Common myeloid progenitor, CD34-positive (primary cell): ENCODE data around the gene CYFIP1.

Source experiments
- CTCF ChIA-PET: fragments of 350-600 bp; sonication (Branson Sonifier 250); formaldehyde crosslinking; loops from one replicate; lab custom pipeline; 2021; ENCODE audit warnings: antibody characterized with exemption; lab: Charles Lee
- POLR2A ChIA-PET: fragments of 350-600 bp; sonication (Branson Sonifier 250); formaldehyde crosslinking; loops from one replicate; lab custom pipeline; 2021; ENCODE audit warnings: antibody characterized with exemption; lab: Charles Lee
- DNase-seq, 3 donors: peaks; one replicate each; pipeline versions ENCODE4 v3.0.0 to v3.0.0-alpha.2; 2013
- H3K27ac ChIP-seq, 2 experiments: 1 replicate in 1 of 2; 2 replicates in 1 of 2; pipeline ENCODE4 v1.7.0; 2013; ENCODE audit warnings: inconsistent platforms in 2 of 2, low read length in 2 of 2, mild to moderate bottlenecking in 2 of 2, low read depth in 1 of 2, moderate library complexity in 1 of 2; ENCODE audit not compliant: severe bottlenecking in 2 of 2, insufficient read depth in 1 of 2, poor library complexity in 1 of 2
- H3K27me3 ChIP-seq, 5 experiments: replicated peaks in 2 of 5; 1 replicate in 3 of 5; 2 replicates in 2 of 5; pipeline versions ENCODE4 v1.6.1 to v1.7.0; 2013; ENCODE audit warnings: low read length in 4 of 5, mild to moderate bottlenecking in 2 of 5, moderate library complexity in 2 of 5, inconsistent platforms in 1 of 5; ENCODE audit not compliant: insufficient read depth in 5 of 5, control insufficient read depth in 4 of 5
- H3K36me3 ChIP-seq, 4 experiments: 1 replicate in 2 of 4; 2 replicates in 2 of 4; pipeline versions ENCODE4 v1.6.1 to v1.7.0; 2013; ENCODE audit warnings: low read length in 3 of 4, control low read depth in 1 of 4, mild to moderate bottlenecking in 1 of 4; ENCODE audit not compliant: control insufficient read depth in 4 of 4, insufficient read depth in 4 of 4
- H3K4me1 ChIP-seq, 4 experiments: 1 replicate in 3 of 4; 2 replicates in 1 of 4; pipeline versions ENCODE4 v1.6.1 to v1.7.1; 2013; ENCODE audit warnings: low read length in 3 of 4, mild to moderate bottlenecking in 3 of 4, control low read depth in 1 of 4, inconsistent platforms in 1 of 4, moderate library complexity in 1 of 4; ENCODE audit not compliant: control insufficient read depth in 4 of 4, insufficient read depth in 4 of 4; ENCODE audit errors: control extremely low read depth in 1 of 4
- H3K4me3 ChIP-seq, 7 experiments: 1 replicate in 4 of 7; 2 replicates in 3 of 7; pipeline versions ENCODE4 v1.5.1 to v1.7.0; 2013; ENCODE audit warnings: mild to moderate bottlenecking in 7 of 7, low read length in 6 of 7, moderate library complexity in 6 of 7, inconsistent platforms in 2 of 7, low read depth in 2 of 7, control low read depth in 1 of 7; ENCODE audit not compliant: insufficient read depth in 4 of 7, control insufficient read depth in 1 of 7; ENCODE audit errors: extremely low read depth in 1 of 7
- H3K9me3 ChIP-seq, 5 experiments: 1 replicate in 4 of 5; 2 replicates in 1 of 5; pipeline versions ENCODE4 v1.6.1 to v1.7.1; 2013; ENCODE audit warnings: low read length in 4 of 5, mild to moderate bottlenecking in 2 of 5, inconsistent platforms in 1 of 5, low read depth in 1 of 5, moderate library complexity in 1 of 5; ENCODE audit not compliant: control insufficient read depth in 4 of 5, insufficient read depth in 2 of 5; ENCODE audit errors: control extremely low read depth in 1 of 5
- WGBS: methylation state at CpG from one replicate; pipeline ENCODE4 v1.1.5; 2013; ENCODE audit not compliant: insufficient coverage; 5-methylcytosine and 5-hydroxymethylcytosine counted together

CYFIP1 gene

DNA sequence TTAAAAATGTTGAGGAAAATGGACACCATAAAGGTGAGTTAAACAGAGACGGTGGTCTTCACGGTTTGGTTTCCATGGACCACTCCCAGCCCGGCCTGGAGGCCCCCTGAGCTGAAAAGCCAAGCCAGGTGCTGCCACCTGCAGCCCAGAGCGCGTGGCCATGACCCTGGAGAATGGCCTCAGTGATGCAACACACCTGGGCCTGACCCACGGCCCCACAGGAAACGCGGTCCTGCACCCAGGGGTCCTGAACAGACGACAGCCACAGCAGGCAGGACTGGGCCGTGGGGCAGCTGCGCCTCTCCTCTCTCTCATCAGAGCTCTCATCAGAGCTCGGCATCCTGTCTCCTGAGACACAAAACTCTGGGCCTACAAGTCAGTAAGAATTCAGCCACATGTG, 77.6 kb downstream of the CYFIP1 start:
- Histone ChIP-seq H3K9me3 (peaks cover 0 to 3% (median 0%) of the 10 kb centered on the region in 5 experiments), H3K4me1 (no peaks in the 10 kb centered on the region), H3K27me3 (no peaks in the 10 kb centered on the region), H3K4me3 (no peak overlapping the region), H3K36me3 (peaks cover 4 to 74% (median 37%) of the 10 kb centered on the region in 4 experiments), H3K27ac (no peak overlapping the region)
- 91% methylated on average over 7 of the region's 12 CpGs for WGBS
- ChIA-PET CTCF (interaction anchor here (1.2 kb wide), 1 partner anchor 15 kb away, joined by 4 read pairs; no protein-coding TSS in a partner anchor), POLR2A (no interaction called here)
- DNase-seq, result no peak

DNA sequence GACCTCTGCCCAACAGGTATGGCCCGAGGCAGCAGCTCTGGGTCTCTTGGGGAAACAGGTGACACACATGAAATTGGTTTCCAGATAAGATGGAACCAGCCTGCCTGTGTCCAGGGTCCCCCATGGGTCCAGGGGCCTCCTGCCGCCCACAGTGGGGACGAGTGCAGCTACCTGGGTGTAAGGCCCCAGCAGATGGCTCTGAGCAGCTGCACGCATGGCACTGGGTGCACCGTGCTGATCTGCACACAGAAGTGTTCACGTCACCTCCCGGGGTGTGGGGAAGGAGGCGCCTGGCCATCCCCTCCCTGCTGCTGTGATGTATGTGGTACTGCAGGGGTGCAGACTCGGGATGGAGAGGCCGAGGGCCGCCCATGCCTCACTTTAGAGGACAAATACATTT, 78.1 kb downstream of the CYFIP1 start:
- no peak overlapping the region for H3K4me3 ChIP-seq
- peaks cover 4 to 71% (median 34%) of the 10 kb centered on the region in 4 experiments for H3K36me3 ChIP-seq
- ChIA-PET POLR2A (no interaction called here), CTCF (interaction anchor here (1.2 kb wide), 1 partner anchor 16 kb away, joined by 4 read pairs; no protein-coding TSS in a partner anchor)
- no peak overlapping the region for H3K27ac ChIP-seq
- H3K9me3 ChIP-seq, result peaks cover 0 to 3% (median 0%) of the 10 kb centered on the region in 5 experiments
- no peaks in the 10 kb centered on the region for H3K4me1 ChIP-seq
- 100% methylated on average over 4 of the region's 11 CpGs for WGBS
- DNase-seq, result no peak
- no peaks in the 10 kb centered on the region for H3K27me3 ChIP-seq

DNA sequence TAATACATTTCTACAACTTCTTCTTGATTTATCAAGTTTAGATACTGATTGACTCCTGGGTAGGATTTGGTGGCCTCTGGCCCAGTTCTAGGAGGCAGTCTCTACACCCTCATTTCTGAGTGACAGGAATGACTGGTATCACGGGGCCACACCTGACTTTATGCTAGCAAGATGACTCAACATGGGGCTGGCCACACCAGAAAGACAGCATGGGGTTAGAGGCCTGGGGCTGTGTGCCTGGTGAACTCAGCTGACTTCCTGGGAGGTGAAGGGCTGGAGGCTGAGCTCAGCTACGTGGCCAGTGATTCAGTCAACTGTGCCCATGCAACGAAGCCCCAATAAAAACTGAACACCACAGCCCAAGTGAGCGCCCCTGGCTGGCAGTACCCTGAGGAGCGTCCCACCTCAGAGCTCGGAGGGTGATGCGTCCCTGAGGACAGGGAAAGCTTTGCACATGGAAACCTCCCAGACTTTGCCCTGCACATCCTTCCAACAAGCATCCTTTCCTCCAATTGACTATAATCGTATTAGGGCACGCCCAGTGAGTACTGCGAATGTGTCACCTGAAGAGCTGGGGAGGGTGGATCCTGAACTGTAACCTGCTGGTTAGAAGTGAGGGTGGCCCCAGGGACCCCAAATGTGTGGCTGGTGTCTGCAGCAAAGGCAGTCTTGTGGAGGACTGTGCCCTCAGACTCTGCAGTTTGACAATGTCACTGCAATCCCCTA, 84.5 kb downstream of the CYFIP1 start:
- ChIA-PET CTCF (interaction anchor here (1.0 kb wide), 1 partner anchor 15 kb away, joined by 3 read pairs; no protein-coding TSS in a partner anchor), POLR2A (interaction anchor here (0.6 kb wide), 1 partner anchor 57 kb away, joined by 3 read pairs; no protein-coding TSS in a partner anchor)
- WGBS, result 96% methylated on average over 5 of the region's 10 CpGs
- H3K9me3 ChIP-seq, result peaks cover 0 to 3% (median 0%) of the 10 kb centered on the region in 5 experiments
- no peaks in the 10 kb centered on the region for H3K4me1 ChIP-seq
- no peak overlapping the region for H3K4me3 ChIP-seq
- no peak overlapping the region for H3K27ac ChIP-seq
- H3K27me3 ChIP-seq, result no peaks in the 10 kb centered on the region
- peaks cover 12 to 60% (median 30%) of the 10 kb centered on the region in 4 experiments for H3K36me3 ChIP-seq
- no peak for DNase-seq

DNA sequence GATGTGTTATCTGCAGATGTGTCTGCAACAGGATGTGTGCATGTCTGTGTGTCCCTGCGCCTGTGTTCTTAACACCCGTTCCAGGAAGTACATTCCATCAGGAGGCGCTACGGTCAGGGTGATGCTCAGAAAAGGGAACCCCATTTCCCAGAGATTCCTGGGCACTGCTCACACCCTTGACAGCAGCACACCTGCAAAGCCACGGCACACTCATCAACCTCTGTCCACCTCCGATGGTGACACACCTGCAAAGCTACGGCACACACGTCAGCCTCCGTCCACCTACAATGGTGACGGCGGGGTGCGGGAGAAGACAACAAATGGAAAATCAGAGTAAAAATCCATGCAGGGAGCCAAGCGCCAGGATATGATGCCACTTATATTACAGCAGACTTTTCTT, 86.3 kb downstream of the CYFIP1 start:
- WGBS, result 98% methylated on average over 11 of the region's 13 CpGs
- no peaks in the 10 kb centered on the region for H3K27me3 ChIP-seq
- H3K9me3 ChIP-seq, result no peaks in the 10 kb centered on the region
- no peaks in the 10 kb centered on the region for H3K4me1 ChIP-seq
- ChIA-PET CTCF (no interaction called here), POLR2A (no interaction called here)
- peaks cover 10 to 50% (median 27%) of the 10 kb centered on the region in 4 experiments for H3K36me3 ChIP-seq
- DNase-seq, result no peak
- H3K27ac ChIP-seq, result no peak overlapping the region
- H3K4me3 ChIP-seq, result no peak overlapping the region

DNA sequence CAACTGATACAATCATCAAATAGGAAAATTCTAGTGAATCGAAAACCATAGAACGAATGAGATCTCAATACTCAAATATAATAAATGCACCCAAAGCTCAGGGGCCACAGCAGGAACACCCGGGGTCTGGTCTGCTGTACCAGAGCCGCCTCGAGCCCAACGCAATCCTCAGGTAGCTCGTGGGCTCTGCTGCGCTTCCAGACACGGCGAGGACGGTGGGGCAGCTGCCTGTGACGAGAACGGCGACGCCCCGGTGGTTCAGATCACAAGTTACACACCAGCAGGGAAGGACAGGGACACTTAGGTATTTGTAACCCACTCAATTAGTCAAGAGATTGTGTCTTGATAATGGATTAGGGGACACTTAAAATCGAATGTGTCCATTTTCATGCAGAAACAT, 87.1 kb downstream of the CYFIP1 start:
- CTCF ChIA-PET, result interaction anchor here (0.7 to 1.8 kb wide), 2 partner anchors 26 to 142 kb away, joined by 3 read pairs; no protein-coding TSS in a partner anchor
- peaks cover 10 to 54% (median 29%) of the 10 kb centered on the region in 4 experiments for H3K36me3 ChIP-seq
- H3K27ac ChIP-seq, result no peak overlapping the region
- H3K9me3 ChIP-seq, result no peaks in the 10 kb centered on the region
- POLR2A ChIA-PET, result interaction anchor here (0.6 kb wide), 1 partner anchor 40 kb away, joined by 4 read pairs; no protein-coding TSS in a partner anchor
- H3K4me1 ChIP-seq, result no peaks in the 10 kb centered on the region
- 95% methylated on average over 16 of the region's 17 CpGs for WGBS
- DNase-seq, result no peak
- no peak overlapping the region for H3K4me3 ChIP-seq
- H3K27me3 ChIP-seq, result no peaks in the 10 kb centered on the region

DNA sequence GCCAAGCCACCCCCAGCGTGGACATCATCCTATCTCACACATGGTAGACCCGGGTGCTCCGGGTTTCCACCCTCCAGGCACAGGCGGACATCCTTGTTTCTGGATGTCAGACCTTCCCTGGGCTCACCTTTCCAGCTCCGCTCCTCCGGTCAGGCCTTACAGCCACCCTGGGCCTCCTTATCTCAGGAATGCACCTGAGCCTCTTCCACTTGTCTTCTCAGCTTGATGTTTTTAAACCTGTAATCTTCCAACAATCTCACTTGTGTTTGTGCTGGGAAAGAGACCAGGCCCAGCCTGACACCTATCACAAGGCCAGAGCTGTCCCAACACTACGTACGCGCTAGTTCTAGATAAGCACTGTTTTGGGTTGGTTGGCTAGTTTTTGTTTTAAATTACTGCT, 87.8 kb downstream of the CYFIP1 start:
- no peak overlapping the region for H3K4me3 ChIP-seq
- POLR2A ChIA-PET, result no interaction called here
- H3K27ac ChIP-seq, result no peak overlapping the region
- WGBS, result 90% methylated on average over 9 of the region's 9 CpGs
- no peaks in the 10 kb centered on the region for H3K27me3 ChIP-seq
- H3K4me1 ChIP-seq, result no peaks in the 10 kb centered on the region
- DNase-seq, result no peak
- CTCF ChIA-PET, result interaction anchor here (0.7 to 1.8 kb wide), 2 partner anchors 25 to 143 kb away, joined by 3 read pairs; no protein-coding TSS in a partner anchor
- no peaks in the 10 kb centered on the region for H3K9me3 ChIP-seq
- H3K36me3 ChIP-seq, result peaks cover 10 to 56% (median 29%) of the 10 kb centered on the region in 4 experiments
